NCI-H1048 (cell line): ENCODE results near the gene OR10R2.
"Not testable (repeated sequence)": the region's sequence is repeated elsewhere in the genome, so short reads cannot be mapped to it uniquely, and the experiment has no call there.

Source experiments
- DNase-seq: peaks from one replicate; lab custom pipeline; 2025; lab: John Stamatoyannopoulos, UW

The OR10R2 gene

GRCh38 chr1:158471920-158472319, at the start of gene OR10R2:
Gene OR10R2 (plus strand): TSS chr1:158472220. CDS start chr1:158472326, 106 bp downstream.
- no peak for DNase-seq

- DNase-seq = no peak
Observed at GRCh38 chr1:158425027-158425426, 47.0 kb upstream of the OR10R2 start.

GRCh38 chr1:158426137-158426536, 45.9 kb upstream of the OR10R2 start, which contains the start of gene OR10K2:
Gene OR10K2 (minus strand): TSS chr1:158426237. CDS start chr1:158420866, 5,371 bp downstream.
- no peak for DNase-seq

GRCh38 chr1:158430163-158430562, 41.9 kb upstream of the OR10R2 start:
- DNase-seq = not testable (repeated sequence)

- DNase-seq = no peak
Observed at GRCh38 chr1:158434741-158435140, 37.3 kb upstream of the OR10R2 start.

GRCh38 chr1:158445376-158445775, 26.6 kb upstream of the OR10R2 start:
- DNase-seq = no peak

GRCh38 chr1:158454537-158454936, 17.5 kb upstream of the OR10R2 start:
- no peak for DNase-seq

GRCh38 chr1:158457246-158457645, 14.8 kb upstream of the OR10R2 start:
- no peak for DNase-seq

- DNase-seq = no peak
Observed at GRCh38 chr1:158458263-158458662, 13.8 kb upstream of the OR10R2 start.

- no peak for DNase-seq
Observed at GRCh38 chr1:158461534-158461933, 10.5 kb upstream of the OR10R2 start, which contains the start of gene OR10K1. Gene OR10K1 (plus strand): TSS chr1:158461834. CDS start chr1:158465562, 3,728 bp downstream.

- DNase-seq = no peak
Observed at GRCh38 chr1:158485455-158485854, 13.4 kb downstream of the OR10R2 start.

GRCh38 chr1:158491316-158491715, 19.3 kb downstream of the OR10R2 start:
- DNase-seq = no peak

- no peak for DNase-seq
Observed at GRCh38 chr1:158493054-158493453, 21.0 kb downstream of the OR10R2 start.

- no peak for DNase-seq
Observed at GRCh38 chr1:158494796-158495195, 22.8 kb downstream of the OR10R2 start.

- no peak for DNase-seq
Observed at GRCh38 chr1:158496374-158496773, 24.4 kb downstream of the OR10R2 start.

GRCh38 chr1:158506369-158506987, 34.5 kb downstream of the OR10R2 start:
- no peak for DNase-seq

GRCh38 chr1:158507511-158507910, 35.5 kb downstream of the OR10R2 start:
- no peak for DNase-seq

GRCh38 chr1:158509471-158510156, 37.6 kb downstream of the OR10R2 start:
- no peak for DNase-seq

GRCh38 chr1:158516966-158517365, 44.9 kb downstream of the OR10R2 start:
- no peak for DNase-seq

GRCh38 chr1:158520021-158520420, 48.0 kb downstream of the OR10R2 start:
- DNase-seq = no peak

- DNase-seq = no peak
Observed at GRCh38 chr1:158520955-158521665, 49.1 kb downstream of the OR10R2 start.

- no peak for DNase-seq
Observed at GRCh38 chr1:158521666-158522058, 49.6 kb downstream of the OR10R2 start.
